Kidney glomerular epithelial cell (primary cell): ENCODE results near the gene MAP2K5.

Source experiments
- DNase-seq: peaks from one replicate; lab custom pipeline; 2025; lab: John Stamatoyannopoulos, UW

Gene MAP2K5

GRCh38 chr15:67824976-67825880 is 282.7 kb downstream of the MAP2K5 start, which contains the start of gene SKOR1:
Gene SKOR1 (plus strand): TSS chr15:67825509. CDS start chr15:67825603, 94 bp downstream.
- DNase-seq: no peak

DNA sequence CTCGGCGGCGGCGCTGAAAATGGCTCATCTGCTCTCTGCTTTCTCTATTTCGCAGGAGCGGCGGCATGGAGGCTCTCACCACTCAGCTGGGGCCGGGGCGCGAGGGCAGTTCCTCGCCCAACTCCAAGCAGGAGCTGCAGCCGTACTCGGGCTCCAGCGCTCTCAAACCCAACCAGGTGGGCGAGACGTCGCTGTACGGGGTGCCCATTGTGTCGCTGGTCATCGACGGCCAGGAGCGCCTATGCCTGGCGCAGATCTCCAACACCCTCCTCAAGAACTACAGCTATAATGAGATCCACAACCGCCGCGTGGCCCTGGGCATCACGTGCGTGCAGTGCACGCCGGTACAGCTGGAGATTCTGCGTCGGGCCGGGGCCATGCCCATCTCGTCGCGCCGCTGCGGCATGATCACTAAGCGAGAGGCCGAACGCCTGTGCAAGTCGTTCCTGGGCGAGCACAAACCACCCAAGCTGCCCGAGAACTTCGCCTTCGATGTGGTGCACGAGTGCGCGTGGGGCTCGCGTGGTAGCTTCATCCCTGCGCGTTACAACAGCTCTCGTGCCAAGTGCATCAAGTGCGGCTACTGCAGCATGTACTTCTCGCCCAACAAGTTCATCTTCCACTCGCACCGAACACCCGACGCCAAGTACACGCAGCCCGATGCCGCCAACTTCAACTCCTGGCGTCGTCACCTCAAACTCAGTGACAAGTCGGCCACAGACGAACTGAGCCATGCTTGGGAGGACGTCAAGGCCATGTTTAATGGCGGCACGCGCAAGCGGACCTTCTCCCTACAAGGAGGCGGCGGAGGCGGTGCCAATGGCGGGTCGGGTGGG is 283.6 kb downstream of the MAP2K5 start:
- no peak for DNase-seq

GRCh38 chr15:67826717-67827561 is 284.4 kb downstream of the MAP2K5 start:
- DNase-seq: no peak

DNA sequence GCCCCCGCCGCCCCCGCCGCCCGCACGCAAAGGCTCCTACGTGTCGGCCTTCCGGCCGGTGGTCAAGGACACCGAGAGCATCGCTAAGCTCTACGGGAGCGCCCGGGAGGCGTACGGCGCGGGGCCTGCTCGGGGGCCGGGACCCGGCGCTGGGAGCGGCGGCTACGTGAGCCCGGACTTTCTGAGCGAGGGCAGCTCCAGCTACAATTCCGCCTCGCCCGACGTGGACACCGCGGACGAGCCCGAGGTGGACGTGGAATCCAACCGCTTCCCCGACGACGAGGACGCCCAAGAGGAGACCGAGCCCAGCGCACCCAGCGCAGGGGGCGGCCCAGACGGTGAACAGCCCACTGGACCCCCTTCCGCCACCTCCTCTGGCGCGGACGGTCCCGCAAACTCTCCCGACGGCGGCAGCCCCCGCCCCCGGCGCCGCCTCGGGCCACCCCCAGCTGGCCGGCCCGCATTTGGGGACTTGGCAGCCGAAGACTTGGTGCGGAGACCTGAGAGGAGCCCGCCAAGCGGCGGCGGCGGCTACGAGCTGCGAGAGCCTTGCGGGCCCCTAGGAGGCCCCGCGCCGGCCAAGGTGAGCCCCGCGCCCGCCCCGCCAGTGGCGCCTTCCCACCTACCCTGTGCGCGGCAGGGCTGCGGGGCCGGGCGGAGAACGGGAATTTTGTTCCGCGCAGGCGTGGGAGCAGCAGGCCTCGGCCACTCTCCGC is 285.2 kb downstream of the MAP2K5 start:
- DNase-seq: no peak

GRCh38 chr15:67828278-67828968 is 285.9 kb downstream of the MAP2K5 start:
- no peak for DNase-seq

DNA sequence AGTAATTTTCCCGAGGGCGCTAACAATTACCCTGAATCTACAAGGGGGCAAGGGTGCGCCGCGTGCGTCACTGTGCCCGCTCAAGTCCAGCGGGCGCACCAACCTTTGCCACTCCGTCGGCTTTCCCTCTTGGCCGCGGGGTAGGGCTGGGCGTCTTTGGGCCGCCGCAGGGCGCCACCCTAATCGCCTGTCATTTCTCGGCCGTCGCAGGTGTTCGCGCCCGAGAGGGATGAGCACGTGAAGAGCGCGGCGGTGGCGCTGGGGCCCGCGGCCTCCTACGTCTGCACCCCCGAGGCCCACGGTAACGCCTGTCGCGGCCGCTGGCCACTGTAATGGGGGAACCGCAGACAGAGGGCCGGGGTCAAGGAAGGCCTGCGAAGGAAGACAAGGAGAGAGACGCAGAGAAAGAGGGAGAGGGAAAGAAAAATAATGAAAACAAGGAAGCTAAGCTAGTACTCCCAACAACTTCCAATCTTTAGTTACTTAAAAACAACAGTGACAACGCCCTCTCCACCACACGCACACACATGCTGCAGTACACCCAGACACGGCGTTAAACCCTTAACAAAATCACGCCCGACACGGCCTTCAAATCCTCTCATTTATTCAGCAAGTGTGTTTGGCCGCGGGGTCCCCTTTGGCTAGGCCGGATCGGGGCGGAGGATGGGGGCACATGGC is 286.6 kb downstream of the MAP2K5 start:
- no peak for DNase-seq

GRCh38 chr15:67829647-67830504 is 287.4 kb downstream of the MAP2K5 start:
- DNase-seq: no peak

GRCh38 chr15:67831363-67831762 is 288.9 kb downstream of the MAP2K5 start:
- DNase-seq: no peak

- DNase-seq: peak; percentile 41
Observed at GRCh38 chr15:67832031-67832551, 289.6 kb downstream of the MAP2K5 start.

GRCh38 chr15:67832897-67833709 is 290.6 kb downstream of the MAP2K5 start:
- no peak for DNase-seq

- no peak for DNase-seq
Observed at GRCh38 chr15:67833710-67834511, 291.4 kb downstream of the MAP2K5 start.

- no peak for DNase-seq
Observed at GRCh38 chr15:67834581-67835296, 292.2 kb downstream of the MAP2K5 start.

- DNase-seq: no peak
Observed at GRCh38 chr15:67835297-67836133, 293.0 kb downstream of the MAP2K5 start.

GRCh38 chr15:67836134-67836455 is 293.6 kb downstream of the MAP2K5 start:
- DNase-seq: no peak

- DNase-seq: peak; percentile 11
Observed at GRCh38 chr15:67836477-67836876, 294.0 kb downstream of the MAP2K5 start.

DNA sequence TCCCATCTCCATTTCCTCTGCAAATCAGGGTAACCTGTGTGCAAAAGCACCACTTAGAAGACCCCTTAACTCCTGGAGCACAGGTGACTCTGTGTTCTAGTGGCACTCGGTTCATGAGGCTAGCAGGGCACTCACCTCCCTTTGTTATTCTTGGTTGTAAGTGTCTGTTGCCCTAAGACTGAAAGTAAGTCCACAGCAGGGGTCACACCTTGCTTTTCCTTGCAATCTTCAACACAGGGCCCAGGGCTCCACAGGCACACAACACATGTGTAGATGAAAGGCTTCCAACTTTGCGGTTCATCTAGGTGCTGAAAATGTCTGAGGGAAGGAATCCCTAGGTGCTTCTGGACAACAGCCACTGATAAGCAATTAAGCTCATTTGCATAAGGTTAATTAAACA is 294.5 kb downstream of the MAP2K5 start:
- no peak for DNase-seq
